Measurements from ENCODE around the gene ANKRD33B.
A peak's percentile ranks its signal among the peaks of the same experiment; 100 is the strongest.
"Not testable (repeated sequence)": the region's sequence is repeated elsewhere in the genome, so short reads cannot be mapped to it uniquely, and the experiment has no call there.

ANKRD33B gene

GRCh38 chr5:10556289-10556807 lies 7.5 kb upstream of the ANKRD33B start:
- DNase-seq (ENCODE audit: low read depth in 2 of 3, low spot score in 1 of 3): no peak

DNA sequence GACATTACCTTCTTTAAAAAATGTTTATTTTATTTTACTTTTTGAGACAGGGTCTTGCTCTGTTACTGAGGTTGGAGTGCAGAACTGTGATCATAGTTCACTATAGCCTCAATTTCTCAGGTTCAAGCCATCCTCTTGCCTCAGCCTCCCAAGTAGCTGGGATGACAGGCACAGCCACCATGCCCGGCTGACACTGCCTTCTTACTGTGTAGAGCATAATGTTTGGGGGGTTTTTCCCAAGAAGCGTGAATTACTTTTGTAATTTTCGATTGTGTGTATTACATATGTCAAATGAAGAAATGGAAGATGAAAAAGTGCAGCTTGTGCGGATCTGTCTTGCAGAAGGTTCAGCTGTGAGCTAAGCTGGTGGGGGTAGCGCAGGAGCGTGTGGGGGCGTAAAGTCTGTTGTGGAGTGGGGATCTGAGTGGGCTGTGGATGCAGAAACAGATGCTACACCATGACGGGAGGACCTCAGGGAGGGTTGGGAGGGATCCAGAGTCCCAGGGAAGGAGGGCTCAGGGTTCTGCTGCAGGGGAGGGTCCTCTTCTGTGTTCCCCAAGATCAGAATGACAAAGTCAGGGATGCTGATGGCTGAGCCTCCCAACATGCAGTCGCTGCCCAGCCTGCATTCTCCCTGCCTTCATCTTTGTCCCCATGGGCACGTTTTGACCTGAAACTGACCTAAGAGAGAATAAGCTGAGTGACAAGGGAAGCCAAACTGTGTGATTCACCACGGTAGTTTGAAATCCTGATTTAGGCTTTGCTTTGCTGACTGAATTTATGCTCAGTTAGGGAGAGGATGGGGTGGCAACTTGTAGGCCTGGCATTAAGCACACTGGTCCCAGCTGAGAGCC lies 6.8 kb upstream of the ANKRD33B start:
- DNase-seq (ENCODE audit: low read depth in 2 of 3, low spot score in 1 of 3): no peak

- no peak for DNase-seq (ENCODE audit: low read depth in 2 of 3, low spot score in 1 of 3)
These were observed 4.7 kb upstream of the ANKRD33B start for GRCh38 chr5:10559151-10559550.

DNA sequence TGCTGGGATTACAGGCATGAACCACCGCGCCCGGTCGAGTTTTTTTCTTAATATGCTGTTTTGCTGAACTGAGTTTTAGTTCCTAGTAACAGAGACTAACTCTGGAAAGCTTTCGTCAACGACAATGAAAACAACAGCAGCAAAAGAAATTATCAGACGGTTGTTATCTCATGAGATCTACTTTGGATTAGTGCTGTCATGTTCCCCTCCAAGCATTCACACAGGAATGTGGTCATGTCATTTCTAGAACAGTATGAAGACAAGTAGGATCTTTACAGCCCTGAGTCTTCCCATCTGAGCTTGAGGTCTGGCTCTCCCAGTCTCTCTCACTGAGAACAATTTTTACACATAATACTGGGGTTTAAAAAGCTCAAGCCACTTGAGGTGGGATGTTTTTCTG lies 4.0 kb upstream of the ANKRD33B start:
- DNase-seq (ENCODE audit: low read depth in 2 of 3, low spot score in 1 of 3): no peak

DNA sequence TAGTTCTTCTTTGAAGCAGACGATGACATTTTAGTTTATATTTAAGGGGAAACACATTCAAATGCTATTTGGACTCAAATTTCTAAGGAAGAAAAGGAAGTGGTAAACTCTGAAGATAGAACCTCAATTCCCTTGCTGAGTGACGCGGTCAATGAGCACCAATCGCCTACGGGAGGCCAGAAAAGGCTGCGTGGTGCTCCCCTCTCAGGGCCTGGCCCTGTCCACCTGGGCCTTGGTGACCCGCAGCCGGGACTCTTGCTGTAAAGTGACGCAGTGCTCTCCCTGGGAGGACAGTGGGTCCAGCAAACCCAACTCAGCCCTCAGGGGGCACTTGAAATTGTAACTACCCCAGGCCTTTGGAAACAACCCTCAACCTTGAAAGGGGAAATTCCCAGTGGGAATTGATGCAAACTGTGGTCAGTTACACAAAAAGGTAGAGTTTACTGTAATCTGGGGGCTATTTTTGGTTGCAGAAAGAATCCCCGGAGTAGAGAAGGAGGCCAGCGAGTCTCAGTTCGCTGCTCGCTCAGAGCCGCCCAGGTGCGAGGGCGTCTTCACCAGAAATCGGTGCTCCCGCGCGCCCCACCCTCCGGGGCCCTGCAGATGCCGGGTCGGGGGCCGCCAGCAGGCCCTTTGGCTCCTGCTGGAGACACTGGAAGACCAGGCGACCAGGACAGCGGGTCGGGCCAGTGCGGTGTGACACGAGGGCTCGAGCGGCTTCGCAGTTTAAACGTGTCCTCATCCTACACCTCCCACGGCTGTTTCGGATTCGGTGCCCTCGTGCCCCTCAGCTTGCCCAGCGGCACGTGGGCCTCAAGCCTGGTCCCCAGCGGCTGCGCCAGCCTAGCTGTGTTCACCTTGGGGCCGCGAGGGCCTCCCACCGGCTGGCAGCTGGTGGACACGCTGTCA lies 1.4 kb upstream of the ANKRD33B start:
- no peak for DNase-seq (ENCODE audit: low read depth in 2 of 3, low spot score in 1 of 3)

GRCh38 chr5:10563110-10563944 lies 543 bp upstream of the ANKRD33B start:
- peak in 2 of 3 donors; percentile 34 to 46 for DNase-seq (ENCODE audit: low read depth in 2 of 3, low spot score in 1 of 3)

- no peak for DNase-seq (ENCODE audit: low read depth in 2 of 3, low spot score in 1 of 3)
These were observed 1.2 kb downstream of the ANKRD33B start for GRCh38 chr5:10564838-10565784.

- DNase-seq (ENCODE audit: low read depth in 2 of 3, low spot score in 1 of 3): no peak
These were observed 2.1 kb downstream of the ANKRD33B start for GRCh38 chr5:10565785-10566542.

DNA sequence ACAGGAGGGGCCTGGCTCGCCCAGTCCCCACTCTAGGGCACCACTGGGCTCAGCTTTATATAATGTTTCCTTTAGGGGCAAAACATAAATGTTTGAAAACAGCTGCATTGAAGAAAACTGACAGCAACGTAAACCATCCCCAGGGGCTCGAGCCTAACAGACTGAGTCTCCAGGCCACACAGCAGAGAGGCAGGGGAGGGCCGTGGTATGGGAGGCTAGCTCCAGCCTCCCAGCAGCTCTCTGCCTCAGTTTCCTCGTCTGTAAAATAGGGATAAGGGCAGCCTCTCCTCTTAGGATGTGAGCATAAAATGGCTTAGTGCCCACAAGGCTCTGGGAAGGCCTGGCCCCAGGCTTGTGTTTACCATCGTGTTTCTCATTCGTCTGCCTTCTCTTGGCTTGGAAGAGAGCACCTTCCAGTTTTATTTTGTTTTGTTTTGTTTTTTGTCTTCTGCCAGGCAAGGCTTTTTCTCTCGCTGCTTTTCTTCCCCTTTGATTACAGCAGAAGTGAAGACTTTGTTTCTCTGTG lies 2.7 kb downstream of the ANKRD33B start:
- DNase-seq (ENCODE audit: low read depth in 2 of 3, low spot score in 1 of 3): no peak

GRCh38 chr5:10567121-10567591 lies 3.3 kb downstream of the ANKRD33B start:
- no peak for DNase-seq (ENCODE audit: low read depth in 2 of 3, low spot score in 1 of 3)

- no peak for DNase-seq (ENCODE audit: low read depth in 2 of 3, low spot score in 1 of 3)
These were observed 4.0 kb downstream of the ANKRD33B start for GRCh38 chr5:10567781-10568321.

GRCh38 chr5:10570540-10570939 lies 6.7 kb downstream of the ANKRD33B start:
- DNase-seq (ENCODE audit: low read depth in 2 of 3, low spot score in 1 of 3): not testable (repeated sequence)

DNA sequence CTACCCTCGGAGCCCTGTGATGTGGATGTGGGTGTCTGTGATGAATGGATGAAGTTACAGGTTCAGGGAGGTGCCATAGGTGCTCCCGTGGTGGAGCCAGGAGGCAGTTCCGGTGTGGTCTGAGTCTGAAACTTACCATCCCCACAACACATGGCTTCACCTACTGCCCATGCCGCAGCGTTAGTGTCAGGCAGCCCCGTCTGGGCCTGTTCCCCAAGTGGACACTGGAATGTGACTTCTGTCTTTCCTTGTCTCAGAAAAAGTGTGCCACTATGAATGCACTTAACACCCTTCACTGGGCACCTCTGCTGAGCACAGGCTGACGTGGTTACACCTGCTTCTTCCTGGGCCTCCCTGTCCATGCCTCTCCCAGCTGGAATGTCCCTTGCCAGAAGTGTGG lies 8.6 kb downstream of the ANKRD33B start:
- DNase-seq (ENCODE audit: low read depth in 2 of 3, low spot score in 1 of 3): no peak

DNA sequence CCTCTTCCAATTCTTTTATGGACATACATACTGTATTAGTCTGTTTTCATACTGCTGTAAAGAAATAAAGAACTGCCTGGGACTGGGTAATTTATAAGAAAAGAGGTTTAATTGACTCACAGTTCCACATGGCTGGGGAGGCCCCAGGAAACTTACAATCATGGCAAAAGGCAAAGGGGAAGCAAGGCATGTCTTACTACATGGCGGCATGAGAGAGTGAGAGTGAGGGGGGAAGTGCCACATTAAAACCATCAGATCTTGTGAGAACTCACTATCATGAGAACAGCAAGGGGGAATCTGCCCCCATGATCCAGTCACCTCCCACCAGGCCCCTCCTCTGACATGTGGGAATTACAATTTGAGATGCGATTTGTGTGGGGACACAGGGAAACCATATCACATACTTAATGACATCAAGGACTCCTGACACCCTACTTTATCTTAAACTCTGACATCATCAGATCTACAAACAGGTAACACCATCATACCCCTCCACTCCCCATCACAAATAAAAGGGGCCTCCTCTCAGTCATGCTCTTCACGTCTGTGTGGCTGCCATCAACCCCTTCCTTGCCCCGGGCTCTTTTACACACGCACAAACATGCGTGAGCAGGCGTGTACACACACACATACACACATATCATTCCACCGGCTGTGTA lies 9.7 kb downstream of the ANKRD33B start:
- no peak for DNase-seq (ENCODE audit: low read depth in 2 of 3, low spot score in 1 of 3)

DNA sequence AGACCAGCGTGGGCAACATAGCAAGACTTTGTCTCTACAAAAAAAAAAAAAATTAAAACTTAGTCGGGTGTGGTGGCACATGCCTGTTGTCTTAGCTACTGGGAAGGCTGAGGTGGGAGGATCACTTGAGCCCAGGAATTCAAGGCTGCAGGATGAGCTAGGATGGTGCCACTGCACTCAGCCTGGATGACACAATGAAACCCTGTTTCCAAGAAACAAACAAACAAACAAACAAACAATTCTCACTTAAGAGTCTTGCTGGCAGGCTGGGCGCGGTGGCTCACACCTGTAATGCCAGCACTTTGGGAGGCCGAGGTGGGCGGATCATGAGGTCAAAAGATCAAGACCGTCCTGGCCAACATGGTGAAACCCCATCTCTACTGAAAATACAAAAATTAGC lies 11.0 kb downstream of the ANKRD33B start:
- not testable (repeated sequence) for DNase-seq (ENCODE audit: low read depth in 2 of 3, low spot score in 1 of 3)

GRCh38 chr5:10576121-10576789 lies 12.4 kb downstream of the ANKRD33B start:
- no peak for DNase-seq (ENCODE audit: low read depth in 2 of 3, low spot score in 1 of 3)

GRCh38 chr5:10576790-10577189 lies 12.9 kb downstream of the ANKRD33B start:
- no peak for DNase-seq (ENCODE audit: low read depth in 2 of 3, low spot score in 1 of 3)

All from stimulated activated CD4-positive, alpha-beta T cell treated with anti-CD3 and anti-CD28 coated beads, Interleukin-12 subunit alpha, Interleukin-12 subunit beta, amount 100 ng/mL, for 48 hours (primary cell).